Ishikawa (cell line): Measurements from ENCODE around the gene PRDM11.

Experiments used
- EGR1 ChIP-seq: IDR thresholded peaks from 2 replicates; pipeline ENCODE4 v1.6.1; 2012
- MAX ChIP-seq: IDR thresholded peaks from 2 replicates; pipeline ENCODE4 v1.6.1; 2012
- NFIC ChIP-seq: IDR thresholded peaks from 2 replicates; pipeline ENCODE4 v1.6.1; 2012
- REST ChIP-seq: IDR thresholded peaks from 2 replicates; pipeline ENCODE4 v1.6.1; 2012; ENCODE audit warnings: low read depth, mild to moderate bottlenecking
- YY1 ChIP-seq: IDR thresholded peaks from 2 replicates; pipeline ENCODE4 v1.6.1; 2012; ENCODE audit warnings: low read depth

- TF ChIP-seq MAX (no peak), NFIC (no peak), EGR1 (no peak), YY1 (no peak), REST (no peak)
Observed at GRCh38 chr11:45109400-45109799, 37.0 kb upstream of the PRDM11 start.
